ENCODE measurements around the gene KIF1B.

GRCh38 chr1:10253149-10253548 lies 42.8 kb downstream of the KIF1B start:
- TF ChIP-seq RAD21 (IDR thresholded peaks at IDR 0.05; ENCODE audit: insufficient read depth, low read depth, low read length): no peak
- no peak for TF ChIP-seq ZNF24 (IDR thresholded peaks at IDR 0.05)
- TF ChIP-seq, protein P1, sequence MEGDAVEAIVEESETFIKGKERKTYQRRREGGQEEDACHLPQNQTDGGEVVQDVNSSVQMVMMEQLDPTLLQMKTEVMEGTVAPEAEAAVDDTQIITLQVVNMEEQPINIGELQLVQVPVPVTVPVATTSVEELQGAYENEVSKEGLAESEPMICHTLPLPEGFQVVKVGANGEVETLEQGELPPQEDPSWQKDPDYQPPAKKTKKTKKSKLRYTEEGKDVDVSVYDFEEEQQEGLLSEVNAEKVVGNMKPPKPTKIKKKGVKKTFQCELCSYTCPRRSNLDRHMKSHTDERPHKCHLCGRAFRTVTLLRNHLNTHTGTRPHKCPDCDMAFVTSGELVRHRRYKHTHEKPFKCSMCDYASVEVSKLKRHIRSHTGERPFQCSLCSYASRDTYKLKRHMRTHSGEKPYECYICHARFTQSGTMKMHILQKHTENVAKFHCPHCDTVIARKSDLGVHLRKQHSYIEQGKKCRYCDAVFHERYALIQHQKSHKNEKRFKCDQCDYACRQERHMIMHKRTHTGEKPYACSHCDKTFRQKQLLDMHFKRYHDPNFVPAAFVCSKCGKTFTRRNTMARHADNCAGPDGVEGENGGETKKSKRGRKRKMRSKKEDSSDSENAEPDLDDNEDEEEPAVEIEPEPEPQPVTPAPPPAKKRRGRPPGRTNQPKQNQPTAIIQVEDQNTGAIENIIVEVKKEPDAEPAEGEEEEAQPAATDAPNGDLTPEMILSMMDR (IDR thresholded peaks at IDR 0.05 in 2 of 3, conservative IDR thresholded peaks at IDR 0.05 in 1 of 3; ENCODE audit: control insufficient read depth in 2 of 3, extremely low read depth in 1 of 3, insufficient read depth in 1 of 3, low read depth in 3 of 3, low read length in 3 of 3): no peak
- TF ChIP-seq CHD2 (IDR thresholded peaks at IDR 0.05; ENCODE audit: borderline replicate concordance, low read depth, low read length): no peak
- TF ChIP-seq SPI1 (IDR thresholded peaks at IDR 0.05; ENCODE audit: borderline replicate concordance, insufficient read depth, low read depth, low read length): no peak
- TF ChIP-seq NR2C2 (IDR thresholded peaks at IDR 0.05; ENCODE audit: borderline replicate concordance, control insufficient read depth, insufficient read length, low read depth): no peak
- no peak for TF ChIP-seq EZH2 (IDR thresholded peaks at IDR 0.05; ENCODE audit: borderline replicate concordance, control insufficient read depth, low read depth, low read length)
- no peak for TF ChIP-seq CREB1 (IDR thresholded peaks at IDR 0.05; ENCODE audit: low read depth)
- TF ChIP-seq, protein P2, sequence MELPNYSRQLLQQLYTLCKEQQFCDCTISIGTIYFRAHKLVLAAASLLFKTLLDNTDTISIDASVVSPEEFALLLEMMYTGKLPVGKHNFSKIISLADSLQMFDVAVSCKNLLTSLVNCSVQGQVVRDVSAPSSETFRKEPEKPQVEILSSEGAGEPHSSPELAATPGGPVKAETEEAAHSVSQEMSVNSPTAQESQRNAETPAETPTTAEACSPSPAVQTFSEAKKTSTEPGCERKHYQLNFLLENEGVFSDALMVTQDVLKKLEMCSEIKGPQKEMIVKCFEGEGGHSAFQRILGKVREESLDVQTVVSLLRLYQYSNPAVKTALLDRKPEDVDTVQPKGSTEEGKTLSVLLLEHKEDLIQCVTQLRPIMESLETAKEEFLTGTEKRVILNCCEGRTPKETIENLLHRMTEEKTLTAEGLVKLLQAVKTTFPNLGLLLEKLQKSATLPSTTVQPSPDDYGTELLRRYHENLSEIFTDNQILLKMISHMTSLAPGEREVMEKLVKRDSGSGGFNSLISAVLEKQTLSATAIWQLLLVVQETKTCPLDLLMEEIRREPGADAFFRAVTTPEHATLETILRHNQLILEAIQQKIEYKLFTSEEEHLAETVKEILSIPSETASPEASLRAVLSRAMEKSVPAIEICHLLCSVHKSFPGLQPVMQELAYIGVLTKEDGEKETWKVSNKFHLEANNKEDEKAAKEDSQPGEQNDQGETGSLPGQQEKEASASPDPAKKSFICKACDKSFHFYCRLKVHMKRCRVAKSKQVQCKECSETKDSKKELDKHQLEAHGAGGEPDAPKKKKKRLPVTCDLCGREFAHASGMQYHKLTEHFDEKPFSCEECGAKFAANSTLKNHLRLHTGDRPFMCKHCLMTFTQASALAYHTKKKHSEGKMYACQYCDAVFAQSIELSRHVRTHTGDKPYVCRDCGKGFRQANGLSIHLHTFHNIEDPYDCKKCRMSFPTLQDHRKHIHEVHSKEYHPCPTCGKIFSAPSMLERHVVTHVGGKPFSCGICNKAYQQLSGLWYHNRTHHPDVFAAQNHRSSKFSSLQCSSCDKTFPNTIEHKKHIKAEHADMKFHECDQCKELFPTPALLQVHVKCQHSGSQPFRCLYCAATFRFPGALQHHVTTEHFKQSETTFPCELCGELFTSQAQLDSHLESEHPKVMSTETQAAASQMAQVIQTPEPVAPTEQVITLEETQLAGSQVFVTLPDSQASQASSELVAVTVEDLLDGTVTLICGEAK (IDR thresholded peaks at IDR 0.05; ENCODE audit: borderline replicate concordance): no peak
- no peak for TF ChIP-seq ZBTB4 (CRISPR knock-in tag; IDR thresholded peaks at IDR 0.05)
- no peak for TF ChIP-seq TCF12 (IDR thresholded peaks at IDR 0.05; ENCODE audit: low read depth, low read length)
- TF ChIP-seq NKRF (conservative IDR thresholded peaks at IDR 0.05): no peak
- no peak for TF ChIP-seq JUNB (IDR thresholded peaks at IDR 0.05)
